Spinal cord (tissue), 10 donors: ENCODE results near the gene ARL15. TPM values are rescaled to one million over a fixed set of nuclear protein-coding genes. Genes with fewer than 3 reads are reported as not detected.

Experiments
- DNase-seq, 6 donors: peaks; one replicate each; pipeline versions ENCODE4 v3.0.0 to v3.0.0-alpha.2; 2013 to 2015; ENCODE audit warnings: low spot score in 6 of 6, low read depth in 4 of 6
- H3K27ac ChIP-seq: one replicate; pipeline ENCODE4 v1.5.1; 2013; ENCODE audit warnings: low read depth, low read length, control low read depth
- H3K27me3 ChIP-seq: one replicate; pipeline ENCODE4 v1.6.1; 2013; ENCODE audit warnings: low read length; ENCODE audit not compliant: control insufficient read depth, insufficient read depth
- H3K36me3 ChIP-seq: one replicate; pipeline ENCODE4 v1.6.1; 2013; ENCODE audit warnings: low read length; ENCODE audit not compliant: control insufficient read depth, insufficient read depth
- H3K4me1 ChIP-seq: one replicate; pipeline ENCODE4 v1.6.1; 2013; ENCODE audit warnings: low read length; ENCODE audit not compliant: control insufficient read depth, insufficient read depth
- H3K4me3 ChIP-seq: one replicate; pipeline ENCODE4 v1.5.1; 2013; ENCODE audit warnings: low read depth, low read length, control low read depth
- H3K9me3 ChIP-seq: one replicate; pipeline ENCODE4 v1.6.1; 2013; ENCODE audit warnings: low read length; ENCODE audit not compliant: control insufficient read depth, insufficient read depth
- WGBS: methylation state at CpG from one replicate; pipeline ENCODE4 v1.1.5; 2013; ENCODE audit warnings: missing lambda C conversion rate; ENCODE audit not compliant: insufficient coverage; 5-methylcytosine and 5-hydroxymethylcytosine counted together
- polyA plus RNA-seq, 2 donors: library from polyadenylated mRNA; unstranded; fragments of 120-200 nt; gene quantifications; one replicate each; pipeline ENCODE4 v1.2.1, GENCODE V29; 2013; ENCODE audit not compliant: insufficient read length in 2 of 2
- total RNA-seq, 2 donors: library from RNA; depleted of rRNA in 1 of 2; stranded (reverse); fragments of 120-200 nt in 1 of 2; fragments of >200 nt in 1 of 2; gene quantifications; one replicate each; pipeline versions ENCODE4 v1.2.3 to v1.2.4, GENCODE V29; 2013 to 2014
- donor health status: healthy.

ARL15 gene
- total and polyA plus RNA-seq, 4 donors, result 24.7 to 67.6 (median 36.4) TPM

DNA sequence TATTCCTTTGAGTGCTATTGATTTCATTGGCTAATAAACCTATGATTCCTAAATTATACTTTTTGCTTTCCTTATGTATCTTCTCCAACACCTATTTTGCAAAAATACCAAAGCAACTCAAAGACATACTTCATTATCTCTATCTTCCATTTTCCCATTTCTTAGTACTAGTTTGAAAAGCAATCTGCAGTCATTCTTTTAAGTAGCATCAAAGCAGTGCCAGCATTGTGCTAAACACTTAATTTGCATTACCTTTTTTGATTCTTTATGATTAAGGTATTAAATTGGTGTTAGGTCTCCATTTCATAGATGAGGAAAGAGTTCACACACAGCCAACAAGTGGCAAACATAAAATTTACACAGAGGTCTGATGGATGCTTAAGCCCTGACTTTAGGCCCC, 330.3 kb downstream of the ARL15 start:
- Histone ChIP-seq H3K27ac (no peak overlapping the region), H3K9me3 (no peaks in the 10 kb centered on the region), H3K27me3 (no peaks in the 10 kb centered on the region), H3K4me1 (no peaks in the 10 kb centered on the region), H3K4me3 (no peak overlapping the region), H3K36me3 (no peaks in the 10 kb centered on the region)
- no peak for DNase-seq

- Histone ChIP-seq H3K27ac (no peak overlapping the region), H3K9me3 (no peaks in the 10 kb centered on the region), H3K4me3 (no peak overlapping the region), H3K36me3 (no peaks in the 10 kb centered on the region), H3K27me3 (no peaks in the 10 kb centered on the region), H3K4me1 (no peaks in the 10 kb centered on the region)
- WGBS, result no CpG with 5 or more reads among the region's 1 CpG
- no peak for DNase-seq
These were observed 336.4 kb downstream of the ARL15 start for GRCh38 chr5:53974021-53974420.

- Histone ChIP-seq H3K36me3 (no peaks in the 10 kb centered on the region), H3K9me3 (no peaks in the 10 kb centered on the region), H3K4me1 (no peaks in the 10 kb centered on the region), H3K27me3 (no peaks in the 10 kb centered on the region), H3K4me3 (no peak overlapping the region), H3K27ac (no peak overlapping the region)
- no CpG with 5 or more reads among the region's 4 CpGs for WGBS
- no peak for DNase-seq
These were observed 338.1 kb downstream of the ARL15 start for GRCh38 chr5:53972314-53972713.

GRCh38 chr5:53971551-53971950, 338.8 kb downstream of the ARL15 start:
- no peaks in the 10 kb centered on the region for H3K36me3 ChIP-seq
- H3K4me3 ChIP-seq, result no peak overlapping the region
- H3K4me1 ChIP-seq, result no peaks in the 10 kb centered on the region
- DNase-seq, result no peak
- no peaks in the 10 kb centered on the region for H3K9me3 ChIP-seq
- H3K27ac ChIP-seq, result no peak overlapping the region
- H3K27me3 ChIP-seq, result no peaks in the 10 kb centered on the region

DNA sequence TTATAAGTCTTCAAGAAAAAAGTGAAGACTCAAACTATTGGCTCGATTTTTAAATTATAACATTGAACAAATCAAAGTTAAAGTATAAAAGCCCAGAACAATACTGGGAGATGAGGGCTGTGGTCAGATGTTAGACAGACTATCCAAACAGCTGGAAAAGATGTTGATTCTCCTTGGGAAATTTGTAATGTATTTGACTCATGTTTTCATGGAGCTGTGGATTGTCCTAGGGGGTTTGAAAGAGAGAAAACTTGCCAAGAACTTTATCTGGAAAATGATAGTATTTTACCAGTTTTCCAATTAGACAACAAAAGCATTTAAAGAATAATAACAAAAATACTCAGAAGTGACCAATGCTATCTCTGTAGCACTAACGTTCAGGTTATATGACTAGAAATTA, 339.2 kb downstream of the ARL15 start:
- Histone ChIP-seq H3K4me3 (no peak overlapping the region), H3K36me3 (no peaks in the 10 kb centered on the region), H3K4me1 (no peaks in the 10 kb centered on the region), H3K27ac (no peak overlapping the region), H3K27me3 (no peaks in the 10 kb centered on the region), H3K9me3 (no peaks in the 10 kb centered on the region)
- no CpG with 5 or more reads among the region's 2 CpGs for WGBS
- DNase-seq, result no peak

GRCh38 chr5:53970475-53970874, 339.9 kb downstream of the ARL15 start:
- Histone ChIP-seq H3K9me3 (no peaks in the 10 kb centered on the region), H3K27ac (no peak overlapping the region), H3K36me3 (no peaks in the 10 kb centered on the region), H3K27me3 (no peaks in the 10 kb centered on the region), H3K4me3 (no peak overlapping the region), H3K4me1 (no peaks in the 10 kb centered on the region)
- no CpG with 5 or more reads among the region's 3 CpGs for WGBS
- no peak for DNase-seq

DNA sequence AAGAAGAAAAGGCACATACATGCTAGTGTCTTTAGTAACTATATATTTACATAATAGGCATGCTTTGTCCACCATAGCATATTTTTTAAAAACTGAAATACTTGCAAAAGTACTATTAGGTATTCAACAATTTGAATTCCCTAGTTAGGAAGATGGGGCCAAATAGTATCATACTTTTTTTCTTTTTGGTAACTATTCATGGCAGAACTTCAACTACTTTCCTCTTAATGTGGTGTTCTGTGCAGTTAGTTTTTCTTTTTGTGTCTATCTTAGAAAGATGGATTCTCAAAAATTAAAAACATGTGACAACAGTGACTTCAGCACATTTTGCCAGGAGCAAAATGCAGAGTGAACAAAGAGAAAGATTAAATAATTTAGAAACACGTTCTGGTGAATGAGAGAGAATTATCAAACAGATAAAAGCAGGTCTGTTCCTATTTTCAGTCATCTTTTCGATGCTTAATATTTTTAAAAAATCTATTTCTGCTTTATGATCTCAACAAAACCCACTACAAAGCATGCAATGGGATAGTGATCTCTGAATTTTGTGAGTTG, 341.1 kb downstream of the ARL15 start:
- Histone ChIP-seq H3K4me1 (no peaks in the 10 kb centered on the region), H3K4me3 (no peak overlapping the region), H3K27me3 (no peaks in the 10 kb centered on the region), H3K27ac (no peak overlapping the region), H3K36me3 (no peaks in the 10 kb centered on the region), H3K9me3 (no peaks in the 10 kb centered on the region)
- no CpG with 5 or more reads among the region's 2 CpGs for whole genome bisulfite sequencing
- no peak for DNase-seq

- no peak for DNase-seq
- H3K27ac ChIP-seq, result no peak overlapping the region
- H3K4me1 ChIP-seq, result no peaks in the 10 kb centered on the region
- no peak overlapping the region for H3K4me3 ChIP-seq
- H3K9me3 ChIP-seq, result no peaks in the 10 kb centered on the region
- no peaks in the 10 kb centered on the region for H3K36me3 ChIP-seq
- no peaks in the 10 kb centered on the region for H3K27me3 ChIP-seq
These were observed 344.9 kb downstream of the ARL15 start for GRCh38 chr5:53965459-53965858.

DNA sequence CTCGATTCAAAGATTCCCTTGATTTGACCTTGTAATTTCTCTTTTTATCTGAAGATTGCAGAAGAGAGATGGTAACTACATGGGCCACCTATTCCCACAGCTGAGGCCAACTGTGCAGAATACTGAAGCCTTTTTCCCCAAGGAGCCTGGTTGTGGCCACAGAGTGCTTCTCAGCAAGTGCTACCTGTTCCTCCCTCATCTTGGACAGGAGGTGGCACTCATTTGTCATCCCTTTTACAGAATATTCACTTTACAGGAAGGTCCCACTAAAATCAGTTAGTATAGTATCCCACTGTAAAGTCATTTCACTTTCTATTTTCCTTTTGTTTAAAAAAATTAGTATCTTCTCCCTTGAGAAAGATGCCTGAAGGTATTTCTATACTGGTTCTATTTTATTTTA, 346.4 kb downstream of the ARL15 start:
- Histone ChIP-seq H3K27ac (no peak overlapping the region), H3K36me3 (no peaks in the 10 kb centered on the region), H3K27me3 (no peaks in the 10 kb centered on the region), H3K9me3 (no peaks in the 10 kb centered on the region), H3K4me1 (no peaks in the 10 kb centered on the region), H3K4me3 (no peak overlapping the region)
- no peak for DNase-seq
- no CpG with 5 or more reads among the region's 1 CpG for WGBS

DNA sequence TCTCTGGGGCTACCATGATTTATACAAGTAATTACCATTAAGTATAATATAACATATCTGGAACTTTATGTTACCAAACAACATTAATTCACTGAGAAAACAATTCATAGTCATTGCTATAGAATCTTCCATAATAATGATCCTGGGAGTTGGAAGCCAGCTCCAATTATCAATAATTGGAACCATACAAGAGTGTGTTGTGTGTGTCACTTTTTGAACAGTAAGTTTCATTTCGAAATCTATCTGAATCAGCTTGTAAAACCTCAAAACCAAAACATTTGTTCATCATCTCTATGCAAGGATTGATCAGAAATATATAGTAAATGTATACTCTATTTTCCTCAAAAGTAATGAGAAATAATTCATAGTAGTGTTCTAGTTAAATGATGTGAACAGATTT, 348.1 kb downstream of the ARL15 start:
- H3K4me3 ChIP-seq, result no peak overlapping the region
- H3K36me3 ChIP-seq, result no peaks in the 10 kb centered on the region
- WGBS, result no CpG with 5 or more reads among the region's 1 CpG
- H3K4me1 ChIP-seq, result no peaks in the 10 kb centered on the region
- DNase-seq, result no peak
- H3K27me3 ChIP-seq, result no peaks in the 10 kb centered on the region
- H3K9me3 ChIP-seq, result peaks cover 2% of the 10 kb centered on the region
- no peak overlapping the region for H3K27ac ChIP-seq
